ENCODE measurements around the gene TPK1.

The TPK1 gene

GRCh38 chr7:144628176-144628575 lies 207.7 kb downstream of the TPK1 start:
- TF ChIP-seq CTCF (IDR thresholded peaks at IDR 0.05; ENCODE audit: borderline replicate concordance, insufficient read depth, low read depth, low read length), result no peak
- no peak overlapping the region for H3K4me3 ChIP-seq (ENCODE audit: low read depth, low read length)

GRCh38 chr7:144622745-144623144 lies 213.1 kb downstream of the TPK1 start:
- no peak for TF ChIP-seq CTCF (IDR thresholded peaks at IDR 0.05; ENCODE audit: borderline replicate concordance, insufficient read depth, low read depth, low read length)
- no peak overlapping the region for H3K4me3 ChIP-seq (ENCODE audit: low read depth, low read length)

- no peak overlapping the region for H3K4me3 ChIP-seq (ENCODE audit: low read depth, low read length)
- no peak for TF ChIP-seq CTCF (IDR thresholded peaks at IDR 0.05; ENCODE audit: borderline replicate concordance, insufficient read depth, low read depth, low read length)
Observed at GRCh38 chr7:144606261-144606660, 229.6 kb downstream of the TPK1 start.

GRCh38 chr7:144596953-144597352 lies 238.9 kb downstream of the TPK1 start:
- no peak overlapping the region for H3K4me3 ChIP-seq (ENCODE audit: low read depth, low read length)
- no peak for TF ChIP-seq CTCF (IDR thresholded peaks at IDR 0.05; ENCODE audit: borderline replicate concordance, insufficient read depth, low read depth, low read length)

GRCh38 chr7:144594580-144594979 lies 241.3 kb downstream of the TPK1 start:
- TF ChIP-seq CTCF (IDR thresholded peaks at IDR 0.05; ENCODE audit: borderline replicate concordance, insufficient read depth, low read depth, low read length), result no peak

GRCh38 chr7:144588559-144589051 lies 247.2 kb downstream of the TPK1 start:
- no peak for TF ChIP-seq CTCF (IDR thresholded peaks at IDR 0.05; ENCODE audit: borderline replicate concordance, insufficient read depth, low read depth, low read length)
- H3K4me3 ChIP-seq (ENCODE audit: low read depth, low read length), result no peak overlapping the region

More at GRCh38 chr7:144594580-144594979, 241.3 kb downstream of the TPK1 start:
- no peak overlapping the region for H3K4me3 ChIP-seq (ENCODE audit: low read depth, low read length)

GRCh38 chr7:144587701-144588100 lies 248.2 kb downstream of the TPK1 start:
- H3K4me3 ChIP-seq (ENCODE audit: low read depth, low read length), result no peak overlapping the region
- TF ChIP-seq CTCF (IDR thresholded peaks at IDR 0.05; ENCODE audit: borderline replicate concordance, insufficient read depth, low read depth, low read length), result no peak

Data from GM12875 (cell line).